Stomach (tissue), 9 donors: ENCODE data around the gene UBR4. TPM values are rescaled to one million over a fixed set of nuclear protein-coding genes. Genes with fewer than 3 reads are reported as not detected.

Experiments used
- DNase-seq, 2 donors: peaks; one replicate each; pipeline versions ENCODE4 v3.0.0 to v3.0.0-alpha.2; 2013 to 2019
- H3K27ac ChIP-seq, 5 donors: fragments of 200-600 bp in 4 of 5; sonication (generic) in 4 of 5; one replicate each; pipeline ENCODE4 v1.5.1; 2013 to 2019; ENCODE audit warnings: mild to moderate bottlenecking in 1 of 5, moderate library complexity in 1 of 5
- H3K27me3 ChIP-seq, 3 donors: fragments of 200-600 bp; sonication (generic); one replicate each; pipeline ENCODE4 v1.5.1; 2017 to 2019; ENCODE audit warnings: mixed run types in 1 of 3
- H3K36me3 ChIP-seq, 4 donors: fragments of 200-600 bp; sonication (generic); 1 replicate in 3 of 4; 2 replicates in 1 of 4; pipeline ENCODE4 v1.5.1; 2016 to 2019
- H3K4me1 ChIP-seq, 4 donors: fragments of 200-600 bp; sonication (generic); one replicate each; pipeline ENCODE4 v1.5.1; 2016 to 2019
- H3K4me3 ChIP-seq, 4 donors: fragments of 200-600 bp; sonication (generic) in 3 of 4; one replicate each; pipeline ENCODE4 v1.5.1; 2016 to 2019; ENCODE audit warnings: mild to moderate bottlenecking in 1 of 4
- H3K9me3 ChIP-seq, 4 donors: fragments of 200-600 bp; sonication (generic); one replicate each; pipeline ENCODE4 v1.5.1; 2016 to 2019
- CTCF ChIP-seq, 7 experiments: fragments of 450-650 bp in 4 of 7; fragments of 200-600 bp in 3 of 7; sonication (generic) in 3 of 7; IDR thresholded peaks; one replicate each; pipeline ENCODE4 v1.5.1; 2016 to 2019; ENCODE audit warnings: antibody characterized with exemption in 7 of 7, control low read depth in 2 of 7, mild to moderate bottlenecking in 1 of 7
- EP300 ChIP-seq: sonication (generic); formaldehyde crosslinking; IDR thresholded peaks from one replicate; pipeline ENCODE4 v1.6.1; 2017; ENCODE audit warnings: antibody characterized with exemption
- POLR2A ChIP-seq, 4 donors: fragments of 450-650 bp; IDR thresholded peaks; one replicate each; pipeline ENCODE4 v1.6.1; 2016; ENCODE audit warnings: antibody characterized with exemption in 4 of 4, control low read depth in 2 of 4, mild to moderate bottlenecking in 1 of 4, moderate library complexity in 1 of 4
- POLR2AphosphoS5 ChIP-seq, 3 donors: sonication (generic); formaldehyde crosslinking; IDR thresholded peaks; one replicate each; pipeline ENCODE4 v1.6.1; 2016; ENCODE audit warnings: antibody characterized with exemption in 3 of 3
- WGBS, 5 donors: extraction: QIAGEN DNeasy Blood & Tissue Kit in 3 of 5; methylation state at CpG; one replicate each; pipeline versions ENCODE4 v1.1.5 to v1.1.7; 2013 to 2018; 5-methylcytosine and 5-hydroxymethylcytosine counted together
- intact Hi-C: fragments of 100-400 bp; cut with DNase I; formaldehyde crosslinking; loops from one replicate; pipeline ENCODE4 v1.15.1; 2023; ENCODE audit warnings: low total_unique reads
- polyA plus RNA-seq, 3 donors: library from polyadenylated mRNA; stranded (reverse); fragments of 200-250 nt; gene quantifications; one replicate each; pipeline ENCODE4 v1.2.3, GENCODE V29; 2013
- total RNA-seq, 5 donors: library from RNA; depleted of rRNA; stranded (reverse); fragments of >200 nt; gene quantifications; one replicate each; pipeline versions ENCODE4 v1.1.0 to v1.2.3, GENCODE V29; 2014 to 2016
- donor health status: healthy with polysubstance abuse.
- donor health status: Bipolar disorder and iron deficiency.
- donor health status: healthy.

UBR4 gene
- total and polyA plus RNA-seq, 8 donors, result 41.9 to 262 (median 128) TPM

- intact Hi-C loops, result no loop called here
- Histone ChIP-seq H3K27me3 (peaks cover 0 to 50% (median 15%) of the 10 kb centered on the region in 3 donors), H3K4me1 (no peaks in the 10 kb centered on the region), H3K4me3 (no peak overlapping the region), H3K9me3 (no peaks in the 10 kb centered on the region), H3K27ac (no peak overlapping the region), H3K36me3 (no peaks in the 10 kb centered on the region)
- WGBS, 5 donors, result 38 to 65% (median 56%) methylated on average over 3 to 4 of the region's 4 CpGs
- no peak for TF ChIP-seq POLR2A (IDR thresholded peaks at IDR 0.05)
- TF ChIP-seq CTCF (IDR thresholded peaks at IDR 0.05), result no peak
- no peak for TF ChIP-seq EP300
- TF ChIP-seq POLR2AphosphoS5 (IDR thresholded peaks at IDR 0.05), result no peak
- no peak for DNase-seq
Observed at GRCh38 chr1:19059773-19060172, 150.3 kb downstream of the UBR4 start.

GRCh38 chr1:19058476-19058797 is 151.6 kb downstream of the UBR4 start:
- WGBS, 5 donors, result 39 to 52% (median 42%) methylated on average over 8 of the region's 8 CpGs

GRCh38 chr1:19057784-19058475 is 152.1 kb downstream of the UBR4 start:
- Histone ChIP-seq H3K27ac (no peak overlapping the region), H3K9me3 (no peaks in the 10 kb centered on the region), H3K36me3 (no peaks in the 10 kb centered on the region), H3K4me1 (no peaks in the 10 kb centered on the region), H3K27me3 (peaks cover 0 to 69% (median 30%) of the 10 kb centered on the region in 3 donors), H3K4me3 (no peak overlapping the region)
- TF ChIP-seq POLR2A (IDR thresholded peaks at IDR 0.05) (no peak), EP300 (no peak), CTCF (IDR thresholded peaks at IDR 0.05) (no peak), POLR2AphosphoS5 (IDR thresholded peaks at IDR 0.05) (no peak)
- no peak for DNase-seq
- WGBS, 5 donors, result 43 to 65% (median 60%) methylated on average over 11 to 15 of the region's 15 CpGs
- intact Hi-C loops, result no loop called here

More at GRCh38 chr1:19058476-19058797, 151.6 kb downstream of the UBR4 start:
- Histone ChIP-seq H3K9me3 (no peaks in the 10 kb centered on the region), H3K27me3 (peaks cover 0 to 64% (median 29%) of the 10 kb centered on the region in 3 donors), H3K36me3 (no peaks in the 10 kb centered on the region), H3K27ac (no peak overlapping the region), H3K4me1 (no peaks in the 10 kb centered on the region), H3K4me3 (no peak overlapping the region)
- intact Hi-C loops, result no loop called here
- TF ChIP-seq POLR2A (IDR thresholded peaks at IDR 0.05), result no peak
- no peak for TF ChIP-seq POLR2AphosphoS5 (IDR thresholded peaks at IDR 0.05)
- no peak for TF ChIP-seq CTCF (IDR thresholded peaks at IDR 0.05)
- no peak for TF ChIP-seq EP300
- no peak for DNase-seq

- intact Hi-C loops, result no loop called here
- Histone ChIP-seq H3K27me3 (peaks cover 0 to 75% (median 30%) of the 10 kb centered on the region in 3 donors), H3K4me3 (no peak overlapping the region), H3K36me3 (no peaks in the 10 kb centered on the region), H3K9me3 (no peaks in the 10 kb centered on the region), H3K4me1 (no peaks in the 10 kb centered on the region), H3K27ac (no peak overlapping the region)
- WGBS, 5 donors, result 69 to 78% (median 71%) methylated on average over 14 of the region's 14 CpGs
- DNase-seq, result no peak
- TF ChIP-seq POLR2A (IDR thresholded peaks at IDR 0.05) (no peak), POLR2AphosphoS5 (IDR thresholded peaks at IDR 0.05) (no peak), EP300 (no peak), CTCF (IDR thresholded peaks at IDR 0.05) (no peak)
Observed at GRCh38 chr1:19057182-19057779, 152.8 kb downstream of the UBR4 start.
